T-cell (primary cell): ENCODE data around the gene ARF5. TPM values are rescaled to one million over a fixed set of nuclear protein-coding genes. Genes with fewer than 3 reads are reported as not detected.

Experiments
- ATAC-seq, 4 experiments: fragments of 200-7000 bp in 3 of 4; fragments of 150-1000 bp in 1 of 4; cut with Tn5 transposase; replicated peaks in 1 of 4; 1 replicate in 3 of 4; 2 replicates in 1 of 4; pipeline ENCODE4 v1.10.0; 2021; ENCODE audit warnings: moderate library complexity in 3 of 4, mild to moderate bottlenecking in 2 of 4, moderate number of reproducible peaks in 1 of 4
- CTCF ChIA-PET, 2 donors: fragments of 300-600 bp; sonication (Branson Sonifier 250); formaldehyde crosslinking; loops; one replicate each; lab custom pipeline; 2022; ENCODE audit warnings: antibody characterized with exemption in 2 of 2; lab: Charles Lee
- POLR2A ChIA-PET, 2 donors: fragments of 300-600 bp; sonication (Branson Sonifier 250); formaldehyde crosslinking; loops; one replicate each; lab custom pipeline; 2022; ENCODE audit warnings: antibody characterized with exemption in 2 of 2; lab: Charles Lee
- DNase-seq, 35 experiments: peaks; one replicate each; pipeline versions ENCODE4 v3.0.0 to v3.0.0-alpha.2; 2013 to 2023
- H3K27ac ChIP-seq: one replicate; pipeline ENCODE4 v1.5.1; 2013; ENCODE audit warnings: low read length
- H3K27me3 ChIP-seq, 2 experiments: replicated peaks in 1 of 2; 1 replicate in 1 of 2; 2 replicates in 1 of 2; pipeline versions ENCODE4 v1.6.1 to v1.7.0; 2013; ENCODE audit warnings: low read length in 1 of 2, mixed read lengths in 1 of 2; ENCODE audit not compliant: control insufficient read depth in 2 of 2, insufficient read depth in 2 of 2; ENCODE audit errors: extremely low read depth in 1 of 2
- H3K36me3 ChIP-seq, 2 donors: 1 replicate in 1 of 2; 2 replicates in 1 of 2; pipeline versions ENCODE4 v1.6.1 to v1.7.0; 2013; ENCODE audit warnings: low read length in 1 of 2; ENCODE audit not compliant: control insufficient read depth in 2 of 2, insufficient read depth in 1 of 2; ENCODE audit errors: extremely low read depth in 1 of 2
- H3K4me1 ChIP-seq, 2 experiments: 1 replicate in 1 of 2; 2 replicates in 1 of 2; pipeline versions ENCODE4 v1.6.1 to v1.7.0; 2013; ENCODE audit warnings: low read length in 2 of 2, mixed read lengths in 1 of 2; ENCODE audit not compliant: insufficient read depth in 2 of 2, control insufficient read depth in 1 of 2; ENCODE audit errors: extremely low read depth in 1 of 2
- H3K4me3 ChIP-seq, 2 donors: 1 replicate in 1 of 2; 2 replicates in 1 of 2; pipeline versions ENCODE4 v1.5.1 to v1.7.0; 2013; ENCODE audit warnings: mild to moderate bottlenecking in 2 of 2, low read length in 1 of 2, moderate library complexity in 1 of 2; ENCODE audit not compliant: control insufficient read depth in 1 of 2; ENCODE audit errors: extremely low read depth in 1 of 2
- H3K9me3 ChIP-seq: 2 replicates; pipeline ENCODE4 v1.7.0; 2013
- H3K27ac Mint-ChIP-seq, 2 donors: one replicate each; pipeline ENCODE4 v1.8.0; 2020 to 2021; ENCODE audit warnings: mild to moderate bottlenecking in 2 of 2, mixed read lengths in 2 of 2
- H3K27me3 Mint-ChIP-seq, 2 donors: one replicate each; pipeline ENCODE4 v1.8.0; 2021 to 2022; ENCODE audit warnings: mixed read lengths in 2 of 2
- H3K36me3 Mint-ChIP-seq: one replicate; pipeline ENCODE4 v1.8.0; 2021; ENCODE audit warnings: mixed read lengths
- H3K4me1 Mint-ChIP-seq, 3 donors: one replicate each; pipeline ENCODE4 v1.8.0; 2020 to 2022; ENCODE audit warnings: mixed read lengths in 3 of 3, mild to moderate bottlenecking in 1 of 3
- H3K4me3 Mint-ChIP-seq, 3 donors: one replicate each; pipeline ENCODE4 v1.8.0; 2020 to 2022; ENCODE audit warnings: mild to moderate bottlenecking in 3 of 3, mixed read lengths in 3 of 3, moderate library complexity in 3 of 3
- H3K9me3 Mint-ChIP-seq, 3 donors: one replicate each; pipeline ENCODE4 v1.8.0; 2020 to 2022; ENCODE audit warnings: mixed read lengths in 3 of 3
- WGBS: methylation state at CpG from one replicate; pipeline ENCODE4 v1.1.5; 2013; ENCODE audit warnings: missing lambda C conversion rate; ENCODE audit not compliant: insufficient coverage; 5-methylcytosine and 5-hydroxymethylcytosine counted together
- total RNA-seq, 35 experiments: library from RNA in 6 of 35; stranded (reverse) in 6 of 35; fragments of 120-200 nt in 1 of 35; gene quantifications; one replicate each; pipeline versions ENCODE4 v1.2.1 to v1.2.4 and lab custom pipeline; 2013 to 2026

The ARF5 gene
- total RNA-seq, 5 donors from 2014 or later (not counting 1 experiment from before 2014, with no cell fraction given), result 90.0 to 106 (median 102) TPM

DNA sequence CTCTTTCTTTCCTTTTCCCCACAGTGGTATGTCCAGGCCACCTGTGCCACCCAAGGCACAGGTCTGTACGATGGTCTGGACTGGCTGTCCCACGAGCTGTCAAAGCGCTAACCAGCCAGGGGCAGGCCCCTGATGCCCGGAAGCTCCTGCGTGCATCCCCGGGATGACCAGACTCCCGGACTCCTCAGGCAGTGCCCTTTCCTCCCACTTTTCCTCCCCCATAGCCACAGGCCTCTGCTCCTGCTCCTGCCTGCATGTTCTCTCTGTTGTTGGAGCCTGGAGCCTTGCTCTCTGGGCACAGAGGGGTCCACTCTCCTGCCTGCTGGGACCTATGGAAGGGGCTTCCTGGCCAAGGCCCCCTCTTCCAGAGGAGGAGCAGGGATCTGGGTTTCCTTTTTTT is 3.0 kb downstream of the ARF5 start:
- peaks cover 0 to 23% of the 10 kb centered on the region in 2 donors for H3K36me3 ChIP-seq
- peaks cover 14% of the 10 kb centered on the region for H3K36me3 Mint-ChIP-seq
- no peak overlapping the region for H3K27ac Mint-ChIP-seq
- no peak overlapping the region for H3K27ac ChIP-seq
- H3K9me3 ChIP-seq, result no peaks in the 10 kb centered on the region
- no peaks in the 10 kb centered on the region for H3K27me3 ChIP-seq
- CTCF ChIA-PET, result interaction anchor here in 1 of 2 donors (0.6 kb wide), 1 partner anchor 202 kb away, joined by 3 read pairs; no protein-coding TSS in a partner anchor
- POLR2A ChIA-PET, result interaction anchor here in 1 of 2 donors (0.5 kb wide), 2 partner anchors 482 to 1270 kb away, joined by 3 to 14 read pairs; no protein-coding TSS in a partner anchor
- ATAC-seq (no peak), DNase-seq (no peak)
- H3K4me3 Mint-ChIP-seq, result no peak overlapping the region
- peaks cover 0 to 25% of the 10 kb centered on the region in 2 experiments for H3K4me1 ChIP-seq
- peaks cover 29 to 34% (median 29%) of the 10 kb centered on the region in 3 donors for H3K4me1 Mint-ChIP-seq
- H3K27me3 Mint-ChIP-seq, result no peaks in the 10 kb centered on the region
- WGBS, result 96% methylated on average over 7 of the region's 7 CpGs
- no peak overlapping the region for H3K4me3 ChIP-seq
- no peaks in the 10 kb centered on the region for H3K9me3 Mint-ChIP-seq

DNA sequence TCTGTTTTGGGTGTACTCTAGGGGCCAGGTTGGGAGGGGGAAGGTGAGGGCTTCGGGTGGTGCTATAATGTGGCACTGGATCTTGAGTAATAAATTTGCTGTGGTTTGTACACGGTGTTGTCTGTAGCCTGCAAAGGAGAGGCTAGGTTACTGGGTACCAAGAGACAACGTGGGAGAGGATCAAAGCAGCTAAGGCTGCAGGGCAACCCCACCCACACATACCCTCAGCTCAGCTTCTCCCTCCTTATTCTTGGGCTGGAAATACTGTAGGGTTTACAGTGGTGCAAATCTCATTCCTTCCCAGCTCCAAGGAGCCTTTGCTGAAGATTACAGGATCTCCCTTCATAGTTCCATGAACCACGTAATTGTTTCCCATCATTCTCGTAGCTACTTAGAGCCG is 3.4 kb downstream of the ARF5 start:
- Mint-ChIP-seq H3K27me3 (no peaks in the 10 kb centered on the region), H3K27ac (no peak overlapping the region), H3K36me3 (peaks cover 14% of the 10 kb centered on the region), H3K4me3 (peak overlapping the region in 1 of 3 donors; percentile 17), H3K9me3 (no peaks in the 10 kb centered on the region), H3K4me1 (peaks cover 25 to 30% (median 25%) of the 10 kb centered on the region in 3 donors)
- no peaks in the 10 kb centered on the region for H3K27me3 ChIP-seq
- ChIA-PET CTCF (no interaction called here), POLR2A (interaction anchor here in 1 of 2 donors (0.5 kb wide), 1 partner anchor 482 kb away, joined by 3 read pairs; no protein-coding TSS in a partner anchor)
- no peak for DNase-seq
- H3K9me3 ChIP-seq, result no peaks in the 10 kb centered on the region
- peaks cover 0 to 23% of the 10 kb centered on the region in 2 donors for H3K36me3 ChIP-seq
- no peak overlapping the region for H3K4me3 ChIP-seq
- WGBS, result no CpG with 5 or more reads among the region's 6 CpGs
- no peak for ATAC-seq
- H3K4me1 ChIP-seq, result peaks cover 0 to 25% of the 10 kb centered on the region in 2 experiments
- no peak overlapping the region for H3K27ac ChIP-seq

GRCh38 chr7:127592550-127592949 is 4.3 kb downstream of the ARF5 start:
- Histone ChIP-seq H3K27ac (no peak overlapping the region), H3K36me3 (peaks cover 0 to 23% of the 10 kb centered on the region in 2 donors), H3K27me3 (no peaks in the 10 kb centered on the region), H3K9me3 (no peaks in the 10 kb centered on the region), H3K4me3 (no peak overlapping the region), H3K4me1 (peaks cover 0 to 22% of the 10 kb centered on the region in 2 experiments)
- H3K36me3 Mint-ChIP-seq, result peaks cover 14% of the 10 kb centered on the region
- POLR2A ChIA-PET, result no interaction called here
- CTCF ChIA-PET, result no interaction called here
- H3K4me3 Mint-ChIP-seq, result no peak overlapping the region
- peaks cover 17 to 23% (median 23%) of the 10 kb centered on the region in 3 donors for H3K4me1 Mint-ChIP-seq
- H3K27ac Mint-ChIP-seq, result no peak overlapping the region
- ATAC-seq (no peak), DNase-seq (no peak)
- H3K27me3 Mint-ChIP-seq, result no peaks in the 10 kb centered on the region
- 85% methylated on average over 3 of the region's 4 CpGs for WGBS
- no peaks in the 10 kb centered on the region for H3K9me3 Mint-ChIP-seq

DNA sequence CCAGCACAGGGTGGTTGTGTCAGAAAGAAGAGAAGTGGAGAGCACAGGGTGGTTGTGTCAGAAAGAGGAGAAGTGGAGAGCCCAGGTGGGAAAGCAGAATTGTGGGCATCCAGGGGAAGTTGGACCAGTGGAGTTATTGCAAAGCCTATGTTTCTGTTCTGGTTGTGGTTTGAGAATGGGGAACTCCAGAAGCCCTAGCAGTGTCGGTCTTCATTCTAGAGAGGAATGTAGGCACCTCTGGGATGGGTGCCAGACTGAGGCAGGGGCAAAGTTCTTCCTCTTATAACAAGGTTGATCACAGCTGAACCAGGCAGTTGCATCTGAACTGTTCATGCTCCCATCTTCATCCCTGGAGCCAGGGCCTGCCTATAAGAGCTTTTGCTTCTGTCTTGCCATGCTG is 6.3 kb downstream of the ARF5 start:
- Mint-ChIP-seq H3K27ac (no peak overlapping the region), H3K27me3 (peaks cover 0 to 2% of the 10 kb centered on the region in 2 donors), H3K9me3 (no peaks in the 10 kb centered on the region), H3K4me3 (no peak overlapping the region), H3K36me3 (peaks cover 18% of the 10 kb centered on the region), H3K4me1 (peaks cover 7 to 15% (median 14%) of the 10 kb centered on the region in 3 donors)
- WGBS, result no CpG with 5 or more reads among the region's 1 CpG
- ChIA-PET CTCF (interaction anchor here in 1 of 2 donors (1.0 kb wide), 1 partner anchor 15 kb away, joined by 3 read pairs; no protein-coding TSS in a partner anchor), POLR2A (interaction anchor here in 1 of 2 donors (0.6 kb wide), 1 partner anchor 229 kb away, joined by 4 read pairs; no protein-coding TSS in a partner anchor)
- DNase-seq (peak in 1 of 35 experiments; percentile 14), ATAC-seq (no peak)
- H3K4me1 ChIP-seq, result peaks cover 0 to 6% of the 10 kb centered on the region in 2 experiments
- no peaks in the 10 kb centered on the region for H3K9me3 ChIP-seq
- H3K4me3 ChIP-seq, result no peak overlapping the region
- no peak overlapping the region for H3K27ac ChIP-seq
- peaks cover 0 to 5% of the 10 kb centered on the region in 2 experiments for H3K27me3 ChIP-seq
- H3K36me3 ChIP-seq, result peaks cover 0 to 21% of the 10 kb centered on the region in 2 donors

- Mint-ChIP-seq H3K27ac (no peak overlapping the region), H3K4me1 (peaks cover 0 to 7% (median 5%) of the 10 kb centered on the region in 3 donors), H3K36me3 (peaks cover 19% of the 10 kb centered on the region), H3K9me3 (no peaks in the 10 kb centered on the region), H3K27me3 (peaks cover 0 to 2% of the 10 kb centered on the region in 2 donors), H3K4me3 (no peak overlapping the region)
- DNase-seq (no peak), ATAC-seq (no peak)
- peaks cover 0 to 5% of the 10 kb centered on the region in 2 experiments for H3K27me3 ChIP-seq
- H3K4me1 ChIP-seq, result no peaks in the 10 kb centered on the region
- no peaks in the 10 kb centered on the region for H3K9me3 ChIP-seq
- H3K4me3 ChIP-seq, result no peak overlapping the region
- no peak overlapping the region for H3K27ac ChIP-seq
- WGBS, result 93% methylated on average over 3 of the region's 5 CpGs
- H3K36me3 ChIP-seq, result peaks cover 0 to 13% of the 10 kb centered on the region in 2 donors
- ChIA-PET CTCF (interaction anchor here in 1 of 2 donors (0.5 kb wide), 1 partner anchor 73 kb away, joined by 3 read pairs; no protein-coding TSS in a partner anchor), POLR2A (no interaction called here)
Measured at GRCh38 chr7:127595737-127596136, 7.5 kb downstream of the ARF5 start.

- Histone ChIP-seq H3K4me3 (no peak overlapping the region), H3K9me3 (no peaks in the 10 kb centered on the region), H3K27ac (no peak overlapping the region), H3K4me1 (no peaks in the 10 kb centered on the region), H3K27me3 (peaks cover 0 to 5% of the 10 kb centered on the region in 2 experiments), H3K36me3 (no peaks in the 10 kb centered on the region)
- 70% methylated on average over 4 of the region's 6 CpGs for WGBS
- no peak overlapping the region for H3K4me3 Mint-ChIP-seq
- CTCF ChIA-PET, result no interaction called here
- peaks cover 10% of the 10 kb centered on the region for H3K36me3 Mint-ChIP-seq
- H3K4me1 Mint-ChIP-seq, result no peaks in the 10 kb centered on the region
- H3K27ac Mint-ChIP-seq, result no peak overlapping the region
- DNase-seq (no peak), ATAC-seq (no peak)
- peaks cover 2 to 5% of the 10 kb centered on the region in 2 donors for H3K27me3 Mint-ChIP-seq
- no peaks in the 10 kb centered on the region for H3K9me3 Mint-ChIP-seq
- POLR2A ChIA-PET, result no interaction called here
Measured at GRCh38 chr7:127598318-127598717, 10.1 kb downstream of the ARF5 start.
